Liver (tissue), 9 donors: Measurements from ENCODE around the gene SSTR1. TPM values are rescaled to one million over a fixed set of nuclear protein-coding genes. Genes with fewer than 3 reads are reported as not detected.
"Not testable (repeated sequence)": the region's sequence is repeated elsewhere in the genome, so short reads cannot be mapped to it uniquely, and the experiment has no call there.

Experiments
- DNase-seq: peaks from one replicate; pipeline ENCODE4 v3.0.0-alpha.2; 2017; ENCODE audit warnings: low spot score
- H3K27ac ChIP-seq, 2 donors: one replicate each; pipeline ENCODE4 v1.7.0; 2013; ENCODE audit warnings: inconsistent platforms in 2 of 2, low read length in 2 of 2, control low read depth in 1 of 2, low read depth in 1 of 2, mild to moderate bottlenecking in 1 of 2
- H3K27me3 ChIP-seq, 4 donors: one replicate each; pipeline versions ENCODE4 v1.6.1 to v1.7.0; 2013; ENCODE audit warnings: low read length in 3 of 4, inconsistent platforms in 1 of 4, mild to moderate bottlenecking in 1 of 4, moderate library complexity in 1 of 4; ENCODE audit not compliant: control insufficient read depth in 4 of 4, insufficient read depth in 4 of 4
- H3K36me3 ChIP-seq, 4 donors: one replicate each; pipeline versions ENCODE4 v1.6.1 to v1.7.0; 2013; ENCODE audit warnings: low read length in 3 of 4, mild to moderate bottlenecking in 3 of 4, low read depth in 1 of 4, moderate library complexity in 1 of 4; ENCODE audit not compliant: control insufficient read depth in 4 of 4, insufficient read depth in 3 of 4
- H3K4me1 ChIP-seq, 4 donors: one replicate each; pipeline versions ENCODE4 v1.6.1 to v1.7.0; 2013; ENCODE audit warnings: low read length in 3 of 4, mild to moderate bottlenecking in 3 of 4, moderate library complexity in 1 of 4; ENCODE audit not compliant: control insufficient read depth in 4 of 4, insufficient read depth in 4 of 4
- H3K4me3 ChIP-seq, 3 donors: one replicate each; pipeline versions ENCODE4 v1.6.1 to v1.7.0; 2013; ENCODE audit warnings: low read length in 3 of 3, control low read depth in 1 of 3, low read depth in 1 of 3, mild to moderate bottlenecking in 1 of 3
- H3K9ac ChIP-seq, 2 donors: one replicate each; pipeline ENCODE4 v1.7.0; 2013; ENCODE audit warnings: low read length in 2 of 2, mild to moderate bottlenecking in 2 of 2, moderate library complexity in 2 of 2, control low read depth in 1 of 2, low read depth in 1 of 2
- H3K9me3 ChIP-seq, 4 donors: one replicate each; pipeline versions ENCODE4 v1.6.1 to v1.7.0; 2013; ENCODE audit warnings: low read length in 3 of 4; ENCODE audit not compliant: control insufficient read depth in 4 of 4
- CTCF ChIP-seq: fragments of 150-350 bp; IDR thresholded peaks from 2 replicates; pipeline ENCODE4 v1.5.1; 2017; ENCODE audit warnings: improper control_type of control experiment, low read depth, low read length; ENCODE audit not compliant: missing input control
- FOXA2 ChIP-seq: IDR thresholded peaks from 2 replicates; pipeline ENCODE4 v1.6.1; 2016; ENCODE audit warnings: antibody characterized with exemption
- HNF4G ChIP-seq: IDR thresholded peaks from 2 replicates; pipeline ENCODE4 v1.6.1; 2016; ENCODE audit warnings: antibody characterized with exemption
- RAD21 ChIP-seq, 2 donors: IDR thresholded peaks; 2 replicates each; pipeline ENCODE4 v1.6.1; 2016; ENCODE audit warnings: antibody characterized with exemption in 2 of 2, mild to moderate bottlenecking in 2 of 2
- REST ChIP-seq: IDR thresholded peaks from 2 replicates; pipeline ENCODE4 v1.6.1; 2016; ENCODE audit warnings: antibody characterized with exemption, mild to moderate bottlenecking
- WGBS: extraction: QIAGEN DNeasy Blood & Tissue Kit; methylation state at CpG from one replicate; pipeline ENCODE4 v1.1.7; 2013; 5-methylcytosine and 5-hydroxymethylcytosine counted together
- polyA plus RNA-seq, 2 donors: library from polyadenylated mRNA; stranded (reverse) in 1 of 2; unstranded in 1 of 2; fragments of 200-250 nt in 1 of 2; fragments of >200 nt in 1 of 2; fragmentation: Nextera tagmentation in 1 of 2; extraction: Ambion mirVana in 1 of 2; gene quantifications; one replicate each; pipeline versions ENCODE4 v1.2.1 to v1.2.3, GENCODE V29; 2013 to 2015
- total RNA-seq, 2 donors: library from RNA; depleted of rRNA; stranded (reverse); fragments of >200 nt; gene quantifications; one replicate each; pipeline ENCODE4 v1.2.3, GENCODE V29; 2014
- donor health status: healthy.
- donor health status: healthy.
- donor health status: healthy.
- donor health status: healthy.
- donor health status: healthy.

Gene SSTR1
- total and polyA plus RNA-seq, 4 donors: 0.23 to 3.6 (median 2.6) TPM

- H3K36me3 ChIP-seq: no peaks in the 10 kb centered on the region
- no peak overlapping the region for H3K9ac ChIP-seq
- WGBS: 68% methylated on average over 4 of the region's 4 CpGs
- H3K27me3 ChIP-seq: no peaks in the 10 kb centered on the region
- no peak overlapping the region for H3K4me3 ChIP-seq
- H3K27ac ChIP-seq: no peak overlapping the region
- TF ChIP-seq FOXA2: no peak
- no peak for TF ChIP-seq REST
- H3K9me3 ChIP-seq: no peaks in the 10 kb centered on the region
- H3K4me1 ChIP-seq: no peaks in the 10 kb centered on the region
- DNase-seq: no peak
These were observed 17.6 kb upstream of the SSTR1 start for GRCh38 chr14:38189930-38190726.

DNA sequence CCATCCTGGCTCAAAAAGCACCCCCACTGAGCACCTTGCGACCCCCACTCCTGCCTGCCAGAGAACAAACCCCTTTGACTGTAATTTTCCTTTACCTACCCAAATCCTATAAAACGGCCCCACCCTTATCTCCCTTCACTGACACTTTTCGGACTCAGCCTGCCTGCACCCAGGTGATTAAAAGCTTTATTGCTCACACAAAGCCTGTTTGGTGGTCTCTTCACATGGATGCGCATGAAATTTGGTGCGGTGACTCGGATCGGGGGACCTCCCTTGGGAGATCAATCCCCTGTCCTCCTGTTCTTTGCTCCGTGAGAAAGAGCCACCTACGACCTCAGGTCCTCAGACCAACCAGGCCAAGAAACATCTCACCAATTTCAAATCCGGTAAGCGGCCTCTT, 16.9 kb upstream of the SSTR1 start:
- not testable (repeated sequence) for H3K4me1 ChIP-seq, DNase-seq, H3K27me3 ChIP-seq, H3K27ac ChIP-seq, H3K9ac ChIP-seq, H3K36me3 ChIP-seq, H3K4me3 ChIP-seq, H3K9me3 ChIP-seq
- 65% methylated on average over 11 of the region's 11 CpGs for WGBS

- WGBS: 56% methylated on average over 10 of the region's 10 CpGs
- H3K4me3 ChIP-seq, H3K36me3 ChIP-seq, H3K9me3 ChIP-seq, DNase-seq, H3K9ac ChIP-seq, H3K4me1 ChIP-seq, H3K27me3 ChIP-seq, H3K27ac ChIP-seq: not testable (repeated sequence)
These were observed 16.2 kb upstream of the SSTR1 start for GRCh38 chr14:38191491-38191890.

- Histone ChIP-seq H3K9ac (no peak overlapping the region), H3K27me3 (no peaks in the 10 kb centered on the region), H3K36me3 (no peaks in the 10 kb centered on the region), H3K4me1 (peaks cover 0 to 6% (median 1%) of the 10 kb centered on the region in 4 donors), H3K4me3 (no peak overlapping the region), H3K27ac (no peak overlapping the region), H3K9me3 (no peaks in the 10 kb centered on the region)
- DNase-seq: no peak
- TF ChIP-seq RAD21 (IDR thresholded peaks at IDR 0.05) (peak; percentile 55 to 67), HNF4G (no peak), CTCF (peak; percentile 46)
These were observed 10.5 kb upstream of the SSTR1 start for GRCh38 chr14:38197001-38197783.
